ENCODE measurements around the gene SCARB1.

DNA sequence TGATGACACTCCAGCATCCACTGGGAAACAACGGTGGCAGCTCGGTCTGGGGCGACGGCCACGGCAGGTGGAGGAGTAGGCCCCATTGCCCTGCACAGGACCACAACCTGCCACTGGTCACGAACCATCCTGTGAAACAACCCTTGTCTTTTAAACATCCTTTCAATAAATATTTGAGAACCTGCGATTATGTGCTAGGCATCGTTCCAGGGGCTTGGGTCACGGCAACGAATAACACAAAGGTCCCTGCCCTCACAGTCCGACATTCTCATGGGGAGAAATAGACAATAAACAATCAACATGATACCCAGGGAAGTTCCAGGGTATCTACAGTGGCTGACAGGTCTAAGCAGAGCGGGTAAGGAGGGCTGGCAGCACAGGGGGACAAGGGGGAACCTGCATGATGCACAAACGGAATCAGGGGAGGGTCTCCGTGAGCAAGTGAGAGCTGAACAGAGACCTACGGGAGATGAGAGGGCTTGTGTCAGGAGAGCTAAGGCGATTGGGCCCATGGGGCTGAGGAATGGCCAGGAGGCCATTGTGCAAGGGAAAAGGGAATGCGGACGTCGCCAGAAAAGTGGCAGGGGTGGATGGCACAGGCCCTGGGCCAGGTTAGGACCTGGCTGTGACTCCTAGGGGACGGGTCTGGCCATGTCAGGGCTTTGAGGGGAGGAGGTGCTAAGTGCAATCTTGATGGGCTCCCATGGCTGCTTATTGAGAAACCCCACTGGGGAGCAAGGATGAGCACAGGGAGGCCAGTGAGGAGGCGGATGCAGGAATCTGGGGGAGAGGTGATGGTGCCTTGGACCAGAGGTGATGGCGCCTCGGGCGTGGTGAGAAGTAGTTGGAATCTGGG, 9.7 kb downstream of the SCARB1 start:
- TF ChIP-seq, protein P1, sequence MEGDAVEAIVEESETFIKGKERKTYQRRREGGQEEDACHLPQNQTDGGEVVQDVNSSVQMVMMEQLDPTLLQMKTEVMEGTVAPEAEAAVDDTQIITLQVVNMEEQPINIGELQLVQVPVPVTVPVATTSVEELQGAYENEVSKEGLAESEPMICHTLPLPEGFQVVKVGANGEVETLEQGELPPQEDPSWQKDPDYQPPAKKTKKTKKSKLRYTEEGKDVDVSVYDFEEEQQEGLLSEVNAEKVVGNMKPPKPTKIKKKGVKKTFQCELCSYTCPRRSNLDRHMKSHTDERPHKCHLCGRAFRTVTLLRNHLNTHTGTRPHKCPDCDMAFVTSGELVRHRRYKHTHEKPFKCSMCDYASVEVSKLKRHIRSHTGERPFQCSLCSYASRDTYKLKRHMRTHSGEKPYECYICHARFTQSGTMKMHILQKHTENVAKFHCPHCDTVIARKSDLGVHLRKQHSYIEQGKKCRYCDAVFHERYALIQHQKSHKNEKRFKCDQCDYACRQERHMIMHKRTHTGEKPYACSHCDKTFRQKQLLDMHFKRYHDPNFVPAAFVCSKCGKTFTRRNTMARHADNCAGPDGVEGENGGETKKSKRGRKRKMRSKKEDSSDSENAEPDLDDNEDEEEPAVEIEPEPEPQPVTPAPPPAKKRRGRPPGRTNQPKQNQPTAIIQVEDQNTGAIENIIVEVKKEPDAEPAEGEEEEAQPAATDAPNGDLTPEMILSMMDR (IDR thresholded peaks at IDR 0.05): no peak
- no peak for TF ChIP-seq ZFX (IDR thresholded peaks at IDR 0.05; ENCODE audit: borderline replicate concordance)

All from 22Rv1 (cell line).